ENCODE measurements around the gene TMOD1. TPM values are rescaled to one million over a fixed set of nuclear protein-coding genes. Genes with fewer than 3 reads are reported as not detected.

Gene TMOD1
- polyA plus RNA-seq, 1 of the 3 experiments (the other 2 are of a cell fraction), result 0.54 TPM

- no peak for TF ChIP-seq RCOR1 (IDR thresholded peaks at IDR 0.05; ENCODE audit: low read length)
- TF ChIP-seq USF2 (IDR thresholded peaks at IDR 0.05; ENCODE audit: borderline replicate concordance, low read depth, low read length), result no peak
- TF ChIP-seq FOXJ3 (CRISPR knock-in tag; IDR thresholded peaks at IDR 0.05), result no peak
Measured at GRCh38 chr9:97474372-97474925, 27.0 kb upstream of the TMOD1 start (continued).

- peaks cover 0 to 16% of the 10 kb centered on the region in 2 experiments; a peak in 3 of 4 replicates for H3K4me1 ChIP-seq (ENCODE audit: control insufficient read depth in 1 of 2, insufficient read depth in 2 of 2, low read depth in 1 of 2, low read length in 1 of 2)
- H3F3A ChIP-seq (replicated peaks; ENCODE audit: insufficient read depth), result no peaks in the 10 kb centered on the region
- no peaks in the 10 kb centered on the region for H4K20me1 ChIP-seq (ENCODE audit: insufficient read depth)
- WGBS (ENCODE audit: low lambda C conversion rate), result 85% methylated on average over 2 of the region's 2 CpGs
- peaks cover 4 to 8% of the 10 kb centered on the region in 2 experiments for H3K36me3 ChIP-seq (replicated peaks in 1 of 2; ENCODE audit: control insufficient read depth in 1 of 2, insufficient read depth in 2 of 2, low read length in 1 of 2)
- no peak overlapping the region for H3K4me3 ChIP-seq (ENCODE audit: low read depth in 2 of 2, low read length in 1 of 2)
- no peaks in the 10 kb centered on the region for H3K9me3 ChIP-seq
- H2AFZ ChIP-seq (ENCODE audit: low read depth), result no peak overlapping the region
- no peaks in the 10 kb centered on the region for H3K9me2 ChIP-seq
- ChIA-PET CTCF (interaction anchor here (0.8 to 10.1 kb wide), 3 partner anchors 20 to 131 kb away, joined by 3 to 677 read pairs (median 153); partner anchors contain the start of gene TMOD1), POLR2A (no interaction called here)
- no peak for DNase-seq
- H3K27ac ChIP-seq (ENCODE audit: low read depth in 2 of 2, low read length in 1 of 2), result no peak overlapping the region
- no peak overlapping the region for H3K9ac ChIP-seq
- H3K79me2 ChIP-seq (ENCODE audit: insufficient read depth), result no peaks in the 10 kb centered on the region
- no peak for TF ChIP-seq RCOR1 (IDR thresholded peaks at IDR 0.05; ENCODE audit: low read length)
- no peak for TF ChIP-seq RAD21 (IDR thresholded peaks at IDR 0.05; ENCODE audit: low read length)
- no peak for TF ChIP-seq ELF1 (IDR thresholded peaks at IDR 0.05)
- no peak for TF ChIP-seq MEF2A (IDR thresholded peaks at IDR 0.05; ENCODE audit: borderline replicate concordance, low read depth)
- no peaks in the 10 kb centered on the region for H3K27me3 ChIP-seq (ENCODE audit: insufficient read depth)
- H3K4me2 ChIP-seq, result no peak overlapping the region
Measured at GRCh38 chr9:97475059-97475458, 26.4 kb upstream of the TMOD1 start.

GRCh38 chr9:97478301-97478981, 23.0 kb upstream of the TMOD1 start:
- Histone ChIP-seq H3K4me2 (no peak overlapping the region), H3F3A (replicated peaks; ENCODE audit: insufficient read depth) (no peaks in the 10 kb centered on the region), H3K27ac (ENCODE audit: low read depth in 2 of 2, low read length in 1 of 2) (peak overlapping the region in 1 of 2 experiments; percentile 19; a peak in 1 of 4 replicates), H3K79me2 (ENCODE audit: insufficient read depth) (no peaks in the 10 kb centered on the region), H3K27me3 (ENCODE audit: insufficient read depth) (no peaks in the 10 kb centered on the region), H3K4me3 (ENCODE audit: low read depth in 2 of 2, low read length in 1 of 2) (no peak overlapping the region), H3K9me3 (no peaks in the 10 kb centered on the region), H3K9ac (no peak overlapping the region), H2AFZ (ENCODE audit: low read depth) (no peak overlapping the region), H4K20me1 (ENCODE audit: insufficient read depth) (no peaks in the 10 kb centered on the region), H3K4me1 (ENCODE audit: control insufficient read depth in 1 of 2, insufficient read depth in 2 of 2, low read depth in 1 of 2, low read length in 1 of 2) (peaks cover 0 to 26% of the 10 kb centered on the region in 2 experiments; a peak in 3 of 4 replicates), H3K9me2 (no peaks in the 10 kb centered on the region; the same call in 1 of the 2 replicates), H3K36me3 (replicated peaks in 1 of 2; ENCODE audit: control insufficient read depth in 1 of 2, insufficient read depth in 2 of 2, low read length in 1 of 2) (peaks cover 15 to 20% of the 10 kb centered on the region in 2 experiments)
- WGBS (ENCODE audit: low lambda C conversion rate), result 65% methylated on average over 3 of the region's 3 CpGs
- DNase-seq, result no peak
- ChIA-PET POLR2A (no interaction called here), CTCF (interaction anchor here (0.6 to 4.7 kb wide), 8 partner anchors 9 to 138 kb away, joined by 3 to 59 read pairs (median 4); partner anchors contain the start of gene TMOD1)
- no peak for TF ChIP-seq SIN3A (IDR thresholded peaks at IDR 0.05; ENCODE audit: borderline replicate concordance, low read depth, low read length)
- peak; percentile 38; the same call in 1 of the 2 replicates for TF ChIP-seq GATA2 (CRISPR knock-in tag; IDR thresholded peaks at IDR 0.05)
- TF ChIP-seq IRF3 (IDR thresholded peaks at IDR 0.05; ENCODE audit: low read depth, low read length), result no peak
- no peak for TF ChIP-seq TAF1 (IDR thresholded peaks at IDR 0.05; ENCODE audit: borderline replicate concordance, low read depth, low read length)
- TF ChIP-seq MXI1 (IDR thresholded peaks at IDR 0.05; ENCODE audit: low read depth, low read length), result 0 out of 2 replicates have a peak, but pooled peaks have one; percentile 7
